K562 (cell line): Measurements from ENCODE around the gene PRDM15. TPM values are rescaled to one million over a fixed set of nuclear protein-coding genes. Genes with fewer than 3 reads are reported as not detected.

ENCODE experiments used
- ELF1 ChIP-seq: fragments of 200-800 bp; sonication (Bioruptor generic); IDR thresholded peaks from 2 replicates; pipeline ENCODE4 v1.6.1; 2016; ENCODE audit warnings: missing genetic modification characterization, missing compliant biosample characterization
- FOXA3 ChIP-seq, 2 experiments: fragments of 450-650 bp in 1 of 2; sonication (generic) in 1 of 2; formaldehyde crosslinking; IDR thresholded peaks in 1 of 2; conservative IDR thresholded peaks in 1 of 2; 2 replicates each; pipeline versions ENCODE4 v1.4.0 to v1.8.0; 2020 to 2022; ENCODE audit warnings: mild to moderate bottlenecking in 2 of 2, missing genetic modification reagents in 1 of 2
- FUS ChIP-seq: fragments of 200-400 bp; formaldehyde crosslinking; optimal IDR thresholded peaks from 2 replicates; pipeline ENCODE3; 2017; ENCODE audit warnings: low read depth, low read length
- GTF2F1 ChIP-seq: IDR thresholded peaks from 2 replicates; pipeline ENCODE4 v1.6.1; 2011; ENCODE audit warnings: low read depth, low read length, improper control_type of control experiment
- HEY1 ChIP-seq: fragments of 250-450 bp; sonication (Bioruptor Pico); IDR thresholded peaks from 2 replicates; pipeline ENCODE4 v1.5.0; 2020; ENCODE audit warnings: mild to moderate bottlenecking, moderate library complexity, borderline replicate concordance
- HNRNPL ChIP-seq: fragments of 200-400 bp; formaldehyde crosslinking; IDR thresholded peaks from 2 replicates; pipeline ENCODE4 v1.6.1; 2017; ENCODE audit warnings: low read depth, mild to moderate bottlenecking, low read length
- ILK ChIP-seq: fragments of 450-650 bp; IDR thresholded peaks from 2 replicates; pipeline ENCODE4 v1.6.1; 2016; ENCODE audit warnings: missing genetic modification characterization, low read depth, mild to moderate bottlenecking, missing compliant biosample characterization, moderate library complexity, borderline replicate concordance
- JUND ChIP-seq, 2 experiments: IDR thresholded peaks; 2 replicates in 1 of 2; 3 replicates in 1 of 2; pipeline ENCODE4 v1.6.1; 2011; ENCODE audit warnings: borderline replicate concordance in 2 of 2, low read depth in 2 of 2, low read length in 2 of 2, improper control_type of control experiment in 1 of 2, missing biosample characterization in 1 of 2, missing genetic modification characterization in 1 of 2, missing genetic modification reagents in 1 of 2
- KLF10 ChIP-seq: fragments of 250-450 bp; sonication (Bioruptor Pico); IDR thresholded peaks from 2 replicates; pipeline ENCODE4 v1.6.1; 2021; ENCODE audit warnings: matching md5 sums
- MNT ChIP-seq, 2 experiments: fragments of 450-650 bp; conservative IDR thresholded peaks; 2 replicates each; pipeline ENCODE4 v1.6.1; 2017; ENCODE audit warnings: mild to moderate bottlenecking in 2 of 2, moderate library complexity in 2 of 2
- NFXL1 ChIP-seq: fragments of 450-650 bp; formaldehyde crosslinking; IDR thresholded peaks from 2 replicates; pipeline ENCODE4 v1.4.0; 2021; ENCODE audit warnings: mild to moderate bottlenecking
- PHF20 ChIP-seq: fragments of 450-650 bp; IDR thresholded peaks from 2 replicates; pipeline ENCODE4 v1.6.1; 2018; ENCODE audit not compliant: partially characterized antibody
- POLR2AphosphoS5 ChIP-seq: IDR thresholded peaks from 2 replicates; pipeline ENCODE4 v1.6.1; 2011; ENCODE audit warnings: mild to moderate bottlenecking, low read depth, low read length, moderate library complexity; ENCODE audit not compliant: control insufficient read depth, insufficient read depth
- U2AF2 ChIP-seq: fragments of 200-400 bp; formaldehyde crosslinking; optimal IDR thresholded peaks from 2 replicates; pipeline ENCODE3; 2017; ENCODE audit warnings: low read depth, mild to moderate bottlenecking, low read length
- ZBTB17 ChIP-seq: fragments of 450-650 bp; formaldehyde crosslinking; IDR thresholded peaks from 2 replicates; pipeline ENCODE4 v1.4.0; 2020; ENCODE audit warnings: mild to moderate bottlenecking
- ZBTB34 ChIP-seq: fragments of 250-450 bp; sonication (Bioruptor Pico); IDR thresholded peaks from 2 replicates; pipeline ENCODE4 v1.8.0; 2021; ENCODE audit warnings: mild to moderate bottlenecking, moderate library complexity
- ZC3H4 ChIP-seq: sonication (generic); formaldehyde crosslinking; IDR thresholded peaks from 2 replicates; pipeline ENCODE4 v1.9.0; 2021; ENCODE audit warnings: missing genetic modification reagents, borderline replicate concordance
- ZNF146 ChIP-seq: IDR thresholded peaks from one replicate; pipeline ENCODE4 v1.6.1; 2018; ENCODE audit warnings: missing compliant biosample characterization; ENCODE audit not compliant: unreplicated experiment
- ZNF175 ChIP-seq: fragments of 200-800 bp; sonication (Bioruptor generic); IDR thresholded peaks from 2 replicates; pipeline ENCODE4 v1.6.1; 2016; ENCODE audit warnings: low read depth, mild to moderate bottlenecking, missing genetic modification characterization, missing compliant biosample characterization
- ZNF316 ChIP-seq: fragments of 450-650 bp; IDR thresholded peaks from 2 replicates; pipeline ENCODE4 v1.6.1; 2016
- ZSCAN29 ChIP-seq: fragments of 450-650 bp; IDR thresholded peaks from 2 replicates; pipeline ENCODE4 v1.6.1; 2017
- polyA plus RNA-seq, 8 experiments: library from polyadenylated mRNA; depleted of rRNA in 4 of 8; stranded (reverse) in 5 of 8; unstranded in 3 of 8; fragments of >200 nt; fragmentation: Nextera tagmentation in 2 of 8; fragmentation: Illumina TruSeq in 1 of 8; extraction: Ambion mirVana in 2 of 8; extraction: Trizol in 1 of 8; gene quantifications; 2 replicates each; pipeline versions ENCODE4 v1.2.1 to v1.2.3, GENCODE V29; 2011 to 2014; ENCODE audit warnings: inconsistent platforms in 1 of 8, missing spikeins in 1 of 8
- total RNA-seq, 7 experiments: library from RNA; depleted of rRNA in 6 of 7; stranded (reverse); fragments of >200 nt in 6 of 7; fragmentation: Illumina TruSeq in 2 of 7; extraction: Trizol in 2 of 7; gene quantifications; 2 replicates each; pipeline versions ENCODE4 v1.2.1 to v1.2.3, GENCODE V29; 2011 to 2021; ENCODE audit warnings: low replicate concordance in 1 of 7
- TF ChIP-seq, protein P1 (sequence below): fragments of 450-650 bp; IDR thresholded peaks from 2 replicates; pipeline ENCODE4 v1.7.1; 2018; ENCODE audit warnings: mild to moderate bottlenecking, low read depth; ENCODE audit not compliant: partially characterized antibody

Gene PRDM15
- total and polyA plus RNA-seq, 9 of the 15 experiments (the other 6 are each of a cell fraction or from before 2014, with no cell fraction given): 0.93 to 9.2 (median 6.2) TPM

DNA sequence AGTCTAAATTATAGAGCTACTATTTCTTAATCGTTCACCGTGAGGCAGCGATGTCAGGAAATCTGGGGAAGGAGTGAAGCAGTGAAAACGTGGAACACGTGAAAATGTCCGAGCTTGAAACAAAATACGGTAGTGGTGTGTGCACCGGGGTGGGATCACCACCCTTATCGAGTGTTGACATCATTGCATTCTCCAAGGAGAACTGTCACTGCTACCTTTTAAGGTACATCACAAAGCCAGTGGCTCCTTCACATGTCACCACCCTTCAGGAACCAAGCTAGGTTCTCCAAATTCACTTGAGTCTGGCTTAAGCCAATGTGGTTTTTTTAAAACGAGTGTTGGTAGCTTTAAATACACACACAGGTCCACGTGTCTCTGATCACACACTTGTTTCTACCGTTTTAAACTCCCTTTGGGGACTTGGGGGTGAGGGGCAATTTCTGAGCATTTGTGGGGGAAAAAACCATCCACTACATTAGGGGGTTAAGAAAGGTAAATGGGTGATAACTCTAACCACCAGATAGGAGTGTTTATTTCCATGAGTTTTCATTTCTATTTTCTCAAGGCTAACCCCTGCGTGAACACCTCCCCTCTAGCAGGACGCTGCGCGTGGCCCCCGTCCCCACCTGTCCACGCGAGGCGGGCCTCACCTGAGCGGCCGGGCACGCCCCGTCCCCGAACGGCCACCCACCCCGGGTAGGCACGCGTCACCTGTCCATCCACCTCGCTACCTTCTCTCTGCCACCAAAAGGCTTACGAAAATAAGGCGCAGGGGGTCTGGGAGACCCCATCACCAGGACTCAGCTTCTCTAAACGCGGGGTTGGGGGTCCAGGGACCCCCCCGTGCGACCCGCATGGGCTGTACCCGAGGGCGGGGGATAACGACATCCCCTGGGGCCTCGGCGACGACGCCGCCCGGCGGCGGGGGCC is 978 bp downstream of the PRDM15 start (continued):
- peak; percentile 32; the same call in 1 of the 2 replicates for TF ChIP-seq POLR2AphosphoS5
- no peak for TF ChIP-seq HNRNPL
- no peak for TF ChIP-seq GTF2F1
- TF ChIP-seq ZBTB34 (CRISPR knock-in tag): no peak
- TF ChIP-seq ELF1 (tag): 0 out of 2 replicates have a peak, but pooled peaks have one; percentile 19
- TF ChIP-seq ZC3H4 (CRISPR knock-in tag): no peak
- no peak for TF ChIP-seq ZSCAN29
- TF ChIP-seq U2AF2: no peak
- TF ChIP-seq MNT (conservative IDR thresholded peaks at IDR 0.05): peak; percentile 90 to 94
- no peak for TF ChIP-seq ILK (tag)
- no peak for TF ChIP-seq PHF20
- TF ChIP-seq, protein P1, sequence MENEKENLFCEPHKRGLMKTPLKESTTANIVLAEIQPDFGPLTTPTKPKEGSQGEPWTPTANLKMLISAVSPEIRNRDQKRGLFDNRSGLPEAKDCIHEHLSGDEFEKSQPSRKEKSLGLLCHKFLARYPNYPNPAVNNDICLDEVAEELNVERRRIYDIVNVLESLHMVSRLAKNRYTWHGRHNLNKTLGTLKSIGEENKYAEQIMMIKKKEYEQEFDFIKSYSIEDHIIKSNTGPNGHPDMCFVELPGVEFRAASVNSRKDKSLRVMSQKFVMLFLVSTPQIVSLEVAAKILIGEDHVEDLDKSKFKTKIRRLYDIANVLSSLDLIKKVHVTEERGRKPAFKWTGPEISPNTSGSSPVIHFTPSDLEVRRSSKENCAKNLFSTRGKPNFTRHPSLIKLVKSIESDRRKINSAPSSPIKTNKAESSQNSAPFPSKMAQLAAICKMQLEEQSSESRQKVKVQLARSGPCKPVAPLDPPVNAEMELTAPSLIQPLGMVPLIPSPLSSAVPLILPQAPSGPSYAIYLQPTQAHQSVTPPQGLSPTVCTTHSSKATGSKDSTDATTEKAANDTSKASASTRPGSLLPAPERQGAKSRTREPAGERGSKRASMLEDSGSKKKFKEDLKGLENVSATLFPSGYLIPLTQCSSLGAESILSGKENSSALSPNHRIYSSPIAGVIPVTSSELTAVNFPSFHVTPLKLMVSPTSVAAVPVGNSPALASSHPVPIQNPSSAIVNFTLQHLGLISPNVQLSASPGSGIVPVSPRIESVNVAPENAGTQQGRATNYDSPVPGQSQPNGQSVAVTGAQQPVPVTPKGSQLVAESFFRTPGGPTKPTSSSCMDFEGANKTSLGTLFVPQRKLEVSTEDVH: no peak
- no peak for TF ChIP-seq JUND (IDR thresholded peaks at IDR 0.05; ENCODE audit: borderline replicate concordance, low read depth, low read length)
- peak; percentile 48; the same call in 1 of the 3 replicates for TF ChIP-seq JUND (tag; IDR thresholded peaks at IDR 0.05; ENCODE audit: borderline replicate concordance, low read depth, low read length)
- TF ChIP-seq ZNF146 (CRISPR knock-in tag): no peak
- TF ChIP-seq ZNF175 (CRISPR knock-in tag): no peak
- 0 out of 4 replicates have a peak, but pooled peaks of 1 of the 2 experiments have one; percentile 17 for TF ChIP-seq FOXA3 (CRISPR knock-in tag; conservative IDR thresholded peaks at IDR 0.05 in 1 of 2, IDR thresholded peaks at IDR 0.05 in 1 of 2)
- TF ChIP-seq ZNF316: no peak
- no peak for TF ChIP-seq KLF10 (CRISPR knock-in tag)
- TF ChIP-seq ZBTB17: no peak
- no peak for TF ChIP-seq FUS
- no peak for TF ChIP-seq HEY1 (CRISPR knock-in tag)
- TF ChIP-seq NFXL1 (CRISPR knock-in tag): no peak
